K562 (cell line): ENCODE results near the gene EHBP1L1. TPM values are rescaled to one million over a fixed set of nuclear protein-coding genes. Genes with fewer than 3 reads are reported as not detected.

ENCODE experiments used
- CBFA2T3 ChIP-seq: fragments of 450-650 bp; IDR thresholded peaks from 2 replicates; pipeline ENCODE4 v1.6.1; 2017
- CLOCK ChIP-seq: fragments of 250-450 bp; sonication (Bioruptor Pico); IDR thresholded peaks from 2 replicates; pipeline ENCODE4 v1.4.0; 2020; ENCODE audit warnings: mild to moderate bottlenecking, moderate library complexity, borderline replicate concordance
- FOS ChIP-seq: IDR thresholded peaks from 3 replicates; pipeline ENCODE4 v1.6.1; 2011; ENCODE audit not compliant: insufficient read length; ENCODE audit errors: extremely low read depth
- FOXJ3 ChIP-seq: sonication (generic); formaldehyde crosslinking; IDR thresholded peaks from 2 replicates; pipeline ENCODE4 v1.4.0; 2020; ENCODE audit warnings: mild to moderate bottlenecking, missing genetic modification reagents
- GABPB1 ChIP-seq: sonication (generic); formaldehyde crosslinking; IDR thresholded peaks from 2 replicates; pipeline ENCODE4 v1.8.0; 2022; ENCODE audit warnings: mild to moderate bottlenecking, missing genetic modification reagents
- HNRNPLL ChIP-seq: fragments of 200-400 bp; formaldehyde crosslinking; IDR thresholded peaks from 2 replicates; pipeline ENCODE4 v1.6.1; 2017; ENCODE audit warnings: low read length, low read depth, mild to moderate bottlenecking; ENCODE audit not compliant: poor library complexity, severe bottlenecking
- MAX ChIP-seq: sonication (generic); formaldehyde crosslinking; IDR thresholded peaks from 2 replicates; pipeline ENCODE4 v1.9.0; 2022; ENCODE audit warnings: mild to moderate bottlenecking, missing genetic modification reagents
- NR2C2 ChIP-seq, 2 experiments: fragments of 200-800 bp in 1 of 2; sonication (Bioruptor generic) in 1 of 2; sonication (generic) in 1 of 2; formaldehyde crosslinking in 1 of 2; IDR thresholded peaks; 2 replicates each; pipeline versions ENCODE4 v1.6.1 to v1.8.0; 2016 to 2022; ENCODE audit warnings: mild to moderate bottlenecking in 1 of 2, missing compliant biosample characterization in 1 of 2, missing genetic modification characterization in 1 of 2, missing genetic modification reagents in 1 of 2
- RBM39 ChIP-seq: fragments of 200-400 bp; formaldehyde crosslinking; optimal IDR thresholded peaks from 2 replicates; pipeline ENCODE3; 2018; ENCODE audit warnings: low read depth, low read length
- ZNF217 ChIP-seq: sonication (generic); formaldehyde crosslinking; IDR thresholded peaks from 2 replicates; pipeline ENCODE4 v1.8.0; 2022; ENCODE audit warnings: mild to moderate bottlenecking, missing genetic modification reagents
- ZNF408 ChIP-seq: fragments of 250-450 bp; sonication (Bioruptor Pico); IDR thresholded peaks from 2 replicates; pipeline ENCODE4 v1.4.0; 2020; ENCODE audit warnings: low read depth, mild to moderate bottlenecking, moderate library complexity
- ZNF785 ChIP-seq: fragments of 250-450 bp; sonication (Bioruptor Pico); IDR thresholded peaks from 2 replicates; pipeline ENCODE4 v1.4.0; 2020; ENCODE audit warnings: mild to moderate bottlenecking
- polyA plus RNA-seq, 8 experiments: library from polyadenylated mRNA; depleted of rRNA in 4 of 8; stranded (reverse) in 5 of 8; unstranded in 3 of 8; fragments of >200 nt; fragmentation: Nextera tagmentation in 2 of 8; fragmentation: Illumina TruSeq in 1 of 8; extraction: Ambion mirVana in 2 of 8; extraction: Trizol in 1 of 8; gene quantifications; 2 replicates each; pipeline versions ENCODE4 v1.2.1 to v1.2.3, GENCODE V29; 2011 to 2014; ENCODE audit warnings: inconsistent platforms in 1 of 8, missing spikeins in 1 of 8
- total RNA-seq, 7 experiments: library from RNA; depleted of rRNA in 6 of 7; stranded (reverse); fragments of >200 nt in 6 of 7; fragmentation: Illumina TruSeq in 2 of 7; extraction: Trizol in 2 of 7; gene quantifications; 2 replicates each; pipeline versions ENCODE4 v1.2.1 to v1.2.3, GENCODE V29; 2011 to 2021; ENCODE audit warnings: low replicate concordance in 1 of 7
- TF ChIP-seq, protein P1 (sequence below): IDR thresholded peaks from 3 replicates; pipeline ENCODE4 v1.6.1; 2011; ENCODE audit warnings: borderline replicate concordance, mild to moderate bottlenecking; ENCODE audit not compliant: insufficient read length, insufficient read depth
- TF ChIP-seq, protein P2 (sequence below): fragments of 450-650 bp; IDR thresholded peaks from 2 replicates; pipeline ENCODE4 v1.6.1; 2016; ENCODE audit warnings: low read depth
- TF ChIP-seq, protein P3 (sequence below): fragments of 250-450 bp; sonication (Bioruptor Pico); IDR thresholded peaks from 2 replicates; pipeline ENCODE4 v1.8.0; 2021; ENCODE audit warnings: borderline replicate concordance, mild to moderate bottlenecking, moderate library complexity; ENCODE audit not compliant: poor library complexity, severe bottlenecking

Gene EHBP1L1
- total and polyA plus RNA-seq, 9 of the 15 experiments (the other 6 are each of a cell fraction or from before 2014, with no cell fraction given): 0.03 to 87.1 (median 26.3) TPM

DNA sequence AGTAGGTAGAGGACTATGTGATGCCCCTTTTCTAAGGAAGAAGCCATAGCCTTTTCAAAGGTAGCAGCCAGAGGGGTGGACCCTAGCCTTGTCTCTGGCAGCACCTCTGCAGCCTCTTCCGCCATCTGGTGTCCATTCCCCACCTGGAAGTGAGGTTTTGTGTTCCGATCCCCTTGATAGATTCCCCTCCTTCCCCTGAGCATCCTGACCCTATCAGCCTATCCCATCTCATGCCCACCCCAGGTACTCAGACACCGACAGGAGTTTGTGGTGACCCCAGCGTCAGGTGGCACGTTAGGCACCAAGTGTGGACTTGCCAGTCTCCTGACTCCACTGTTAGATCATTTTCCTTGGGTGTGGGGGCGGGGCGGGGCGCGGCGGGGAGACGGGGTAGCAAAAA is 3.9 kb upstream of the EHBP1L1 start (continued):
- TF ChIP-seq, protein P1, sequence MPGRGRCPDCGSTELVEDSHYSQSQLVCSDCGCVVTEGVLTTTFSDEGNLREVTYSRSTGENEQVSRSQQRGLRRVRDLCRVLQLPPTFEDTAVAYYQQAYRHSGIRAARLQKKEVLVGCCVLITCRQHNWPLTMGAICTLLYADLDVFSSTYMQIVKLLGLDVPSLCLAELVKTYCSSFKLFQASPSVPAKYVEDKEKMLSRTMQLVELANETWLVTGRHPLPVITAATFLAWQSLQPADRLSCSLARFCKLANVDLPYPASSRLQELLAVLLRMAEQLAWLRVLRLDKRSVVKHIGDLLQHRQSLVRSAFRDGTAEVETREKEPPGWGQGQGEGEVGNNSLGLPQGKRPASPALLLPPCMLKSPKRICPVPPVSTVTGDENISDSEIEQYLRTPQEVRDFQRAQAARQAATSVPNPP: no peak
- TF ChIP-seq, protein P2, sequence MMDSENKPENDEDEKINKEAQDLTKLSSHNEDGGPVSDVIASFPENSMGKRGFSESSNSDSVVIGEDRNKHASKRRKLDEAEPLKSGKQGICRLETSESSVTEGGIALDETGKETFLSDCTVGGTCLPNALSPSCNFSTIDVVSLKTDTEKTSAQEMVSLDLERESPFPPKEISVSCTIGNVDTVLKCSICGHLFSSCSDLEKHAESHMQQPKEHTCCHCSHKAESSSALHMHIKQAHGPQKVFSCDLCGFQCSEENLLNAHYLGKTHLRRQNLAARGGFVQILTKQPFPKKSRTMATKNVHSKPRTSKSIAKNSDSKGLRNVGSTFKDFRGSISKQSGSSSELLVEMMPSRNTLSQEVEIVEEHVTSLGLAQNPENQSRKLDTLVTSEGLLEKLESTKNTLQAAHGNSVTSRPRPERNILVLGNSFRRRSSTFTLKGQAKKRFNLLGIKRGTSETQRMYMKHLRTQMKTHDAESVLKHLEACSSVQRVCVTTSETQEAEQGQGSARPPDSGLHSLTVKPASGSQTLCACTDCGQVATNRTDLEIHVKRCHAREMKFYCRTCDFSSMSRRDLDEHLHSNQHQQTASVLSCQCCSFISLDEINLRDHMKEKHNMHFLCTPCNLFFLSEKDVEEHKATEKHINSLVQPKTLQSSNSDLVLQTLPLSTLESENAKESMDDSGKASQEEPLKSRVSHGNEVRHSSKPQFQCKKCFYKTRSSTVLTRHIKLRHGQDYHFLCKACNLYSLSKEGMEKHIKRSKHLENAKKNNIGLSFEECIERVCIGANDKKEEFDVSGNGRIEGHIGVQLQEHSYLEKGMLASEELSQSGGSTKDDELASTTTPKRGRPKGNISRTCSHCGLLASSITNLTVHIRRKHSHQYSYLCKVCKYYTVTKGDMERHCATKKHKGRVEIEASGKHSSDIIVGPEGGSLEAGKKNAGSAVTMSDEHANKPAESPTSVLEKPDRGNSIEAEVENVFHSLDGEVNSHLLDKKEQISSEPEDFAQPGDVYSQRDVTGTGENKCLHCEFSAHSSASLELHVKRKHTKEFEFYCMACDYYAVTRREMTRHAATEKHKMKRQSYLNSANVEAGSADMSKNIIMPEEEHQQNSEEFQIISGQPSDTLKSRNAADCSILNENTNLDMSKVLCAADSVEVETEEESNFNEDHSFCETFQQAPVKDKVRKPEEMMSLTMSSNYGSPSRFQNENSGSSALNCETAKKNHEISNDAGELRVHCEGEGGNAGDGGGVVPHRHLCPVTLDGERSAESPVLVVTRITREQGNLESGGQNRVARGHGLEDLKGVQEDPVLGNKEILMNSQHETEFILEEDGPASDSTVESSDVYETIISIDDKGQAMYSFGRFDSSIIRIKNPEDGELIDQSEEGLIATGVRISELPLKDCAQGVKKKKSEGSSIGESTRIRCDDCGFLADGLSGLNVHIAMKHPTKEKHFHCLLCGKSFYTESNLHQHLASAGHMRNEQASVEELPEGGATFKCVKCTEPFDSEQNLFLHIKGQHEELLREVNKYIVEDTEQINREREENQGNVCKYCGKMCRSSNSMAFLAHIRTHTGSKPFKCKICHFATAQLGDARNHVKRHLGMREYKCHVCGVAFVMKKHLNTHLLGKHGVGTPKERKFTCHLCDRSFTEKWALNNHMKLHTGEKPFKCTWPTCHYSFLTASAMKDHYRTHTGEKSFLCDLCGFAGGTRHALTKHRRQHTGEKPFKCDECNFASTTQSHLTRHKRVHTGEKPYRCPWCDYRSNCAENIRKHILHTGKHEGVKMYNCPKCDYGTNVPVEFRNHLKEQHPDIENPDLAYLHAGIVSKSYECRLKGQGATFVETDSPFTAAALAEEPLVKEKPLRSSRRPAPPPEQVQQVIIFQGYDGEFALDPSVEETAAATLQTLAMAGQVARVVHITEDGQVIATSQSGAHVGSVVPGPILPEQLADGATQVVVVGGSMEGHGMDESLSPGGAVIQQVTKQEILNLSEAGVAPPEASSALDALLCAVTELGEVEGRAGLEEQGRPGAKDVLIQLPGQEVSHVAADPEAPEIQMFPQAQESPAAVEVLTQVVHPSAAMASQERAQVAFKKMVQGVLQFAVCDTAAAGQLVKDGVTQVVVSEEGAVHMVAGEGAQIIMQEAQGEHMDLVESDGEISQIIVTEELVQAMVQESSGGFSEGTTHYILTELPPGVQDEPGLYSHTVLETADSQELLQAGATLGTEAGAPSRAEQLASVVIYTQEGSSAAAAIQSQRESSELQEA: no peak
- no peak for TF ChIP-seq MAX (CRISPR knock-in tag)
- TF ChIP-seq ZNF408 (CRISPR knock-in tag): no peak
- TF ChIP-seq RBM39: no peak
- TF ChIP-seq CBFA2T3: no peak
- TF ChIP-seq NR2C2 (CRISPR knock-in tag; IDR thresholded peaks at IDR 0.05): no peak
- TF ChIP-seq NR2C2 (tag; IDR thresholded peaks at IDR 0.05): no peak; the same call in 1 of the 2 replicates
- TF ChIP-seq HNRNPLL: no peak
- no peak for TF ChIP-seq FOXJ3 (CRISPR knock-in tag)
- no peak for TF ChIP-seq FOS
- TF ChIP-seq ZNF785 (CRISPR knock-in tag): no peak
- no peak for TF ChIP-seq ZNF217
- no peak for TF ChIP-seq CLOCK (CRISPR knock-in tag)
- TF ChIP-seq GABPB1 (CRISPR knock-in tag): peak; percentile 22; the same call in 1 of the 2 replicates
- TF ChIP-seq, protein P3, sequence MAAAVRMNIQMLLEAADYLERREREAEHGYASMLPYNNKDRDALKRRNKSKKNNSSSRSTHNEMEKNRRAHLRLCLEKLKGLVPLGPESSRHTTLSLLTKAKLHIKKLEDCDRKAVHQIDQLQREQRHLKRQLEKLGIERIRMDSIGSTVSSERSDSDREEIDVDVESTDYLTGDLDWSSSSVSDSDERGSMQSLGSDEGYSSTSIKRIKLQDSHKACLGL (CRISPR knock-in tag): no peak
